Measurements from ENCODE around the gene ULK4. TPM values are rescaled to one million over a fixed set of nuclear protein-coding genes. Genes with fewer than 3 reads are reported as not detected.

ULK4 gene
- total RNA-seq, 1 experiment from 2014 or later = 14.3 TPM

DNA sequence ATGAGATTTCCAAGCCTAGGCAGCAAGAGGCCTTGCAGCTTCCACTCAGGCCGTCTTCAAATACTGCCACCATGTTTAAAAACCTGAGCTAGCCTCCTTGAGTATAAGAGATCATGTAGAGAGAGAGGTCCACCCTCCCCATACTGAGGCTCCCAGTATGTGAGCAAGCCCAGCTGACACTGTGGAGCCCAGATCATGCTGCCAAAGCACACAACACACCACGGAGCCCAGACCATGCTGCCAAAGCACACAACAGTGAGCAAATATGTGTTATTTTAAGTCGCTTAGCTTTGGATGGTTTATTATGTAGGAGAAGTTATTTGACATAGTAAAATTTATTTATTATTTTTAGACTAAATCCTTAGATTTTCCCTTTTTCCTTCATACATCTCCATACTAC lies 428.9 kb downstream of the ULK4 start:
- TF ChIP-seq SIN3A (IDR thresholded peaks at IDR 0.05; ENCODE audit: borderline replicate concordance, insufficient read depth, low read depth, low read length) (no peak), TCF7L2 (IDR thresholded peaks at IDR 0.05; ENCODE audit: low read depth, low read length) (no peak), POLR2AphosphoS5 (IDR thresholded peaks at IDR 0.05; ENCODE audit: low read depth, low read length) (no peak)
- TF ChIP-seq, protein P1, sequence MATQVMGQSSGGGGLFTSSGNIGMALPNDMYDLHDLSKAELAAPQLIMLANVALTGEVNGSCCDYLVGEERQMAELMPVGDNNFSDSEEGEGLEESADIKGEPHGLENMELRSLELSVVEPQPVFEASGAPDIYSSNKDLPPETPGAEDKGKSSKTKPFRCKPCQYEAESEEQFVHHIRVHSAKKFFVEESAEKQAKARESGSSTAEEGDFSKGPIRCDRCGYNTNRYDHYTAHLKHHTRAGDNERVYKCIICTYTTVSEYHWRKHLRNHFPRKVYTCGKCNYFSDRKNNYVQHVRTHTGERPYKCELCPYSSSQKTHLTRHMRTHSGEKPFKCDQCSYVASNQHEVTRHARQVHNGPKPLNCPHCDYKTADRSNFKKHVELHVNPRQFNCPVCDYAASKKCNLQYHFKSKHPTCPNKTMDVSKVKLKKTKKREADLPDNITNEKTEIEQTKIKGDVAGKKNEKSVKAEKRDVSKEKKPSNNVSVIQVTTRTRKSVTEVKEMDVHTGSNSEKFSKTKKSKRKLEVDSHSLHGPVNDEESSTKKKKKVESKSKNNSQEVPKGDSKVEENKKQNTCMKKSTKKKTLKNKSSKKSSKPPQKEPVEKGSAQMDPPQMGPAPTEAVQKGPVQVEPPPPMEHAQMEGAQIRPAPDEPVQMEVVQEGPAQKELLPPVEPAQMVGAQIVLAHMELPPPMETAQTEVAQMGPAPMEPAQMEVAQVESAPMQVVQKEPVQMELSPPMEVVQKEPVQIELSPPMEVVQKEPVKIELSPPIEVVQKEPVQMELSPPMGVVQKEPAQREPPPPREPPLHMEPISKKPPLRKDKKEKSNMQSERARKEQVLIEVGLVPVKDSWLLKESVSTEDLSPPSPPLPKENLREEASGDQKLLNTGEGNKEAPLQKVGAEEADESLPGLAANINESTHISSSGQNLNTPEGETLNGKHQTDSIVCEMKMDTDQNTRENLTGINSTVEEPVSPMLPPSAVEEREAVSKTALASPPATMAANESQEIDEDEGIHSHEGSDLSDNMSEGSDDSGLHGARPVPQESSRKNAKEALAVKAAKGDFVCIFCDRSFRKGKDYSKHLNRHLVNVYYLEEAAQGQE (IDR thresholded peaks at IDR 0.05; ENCODE audit: insufficient read depth in 1 of 2, low read depth in 2 of 2, low read length in 1 of 2) = no peak
- TF ChIP-seq, protein P2, sequence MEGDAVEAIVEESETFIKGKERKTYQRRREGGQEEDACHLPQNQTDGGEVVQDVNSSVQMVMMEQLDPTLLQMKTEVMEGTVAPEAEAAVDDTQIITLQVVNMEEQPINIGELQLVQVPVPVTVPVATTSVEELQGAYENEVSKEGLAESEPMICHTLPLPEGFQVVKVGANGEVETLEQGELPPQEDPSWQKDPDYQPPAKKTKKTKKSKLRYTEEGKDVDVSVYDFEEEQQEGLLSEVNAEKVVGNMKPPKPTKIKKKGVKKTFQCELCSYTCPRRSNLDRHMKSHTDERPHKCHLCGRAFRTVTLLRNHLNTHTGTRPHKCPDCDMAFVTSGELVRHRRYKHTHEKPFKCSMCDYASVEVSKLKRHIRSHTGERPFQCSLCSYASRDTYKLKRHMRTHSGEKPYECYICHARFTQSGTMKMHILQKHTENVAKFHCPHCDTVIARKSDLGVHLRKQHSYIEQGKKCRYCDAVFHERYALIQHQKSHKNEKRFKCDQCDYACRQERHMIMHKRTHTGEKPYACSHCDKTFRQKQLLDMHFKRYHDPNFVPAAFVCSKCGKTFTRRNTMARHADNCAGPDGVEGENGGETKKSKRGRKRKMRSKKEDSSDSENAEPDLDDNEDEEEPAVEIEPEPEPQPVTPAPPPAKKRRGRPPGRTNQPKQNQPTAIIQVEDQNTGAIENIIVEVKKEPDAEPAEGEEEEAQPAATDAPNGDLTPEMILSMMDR (IDR thresholded peaks at IDR 0.05) = no peak
- no peak for ATAC-seq
- intact Hi-C loops (cut with micrococcal nuclease; ENCODE audit: unreplicated experiment) (no loop called here), in situ Hi-C loops (cut with HindIII; ENCODE audit: low pct_unique_long_range_greater_than_20kb, low sequenced_read_pairs) (no loop called here)
- H3K9me3 ChIP-seq (ENCODE audit: control insufficient read depth, insufficient read depth, low read depth, low read length) = no peaks in the 10 kb centered on the region
- H3K27ac ChIP-seq (ENCODE audit: low read length) = no peak overlapping the region
- POLR2A ChIA-PET = no interaction called here
- H3K4me3 ChIP-seq (ENCODE audit: low read depth in 2 of 2, low read length in 2 of 2) = no peak overlapping the region
- H3K27me3 ChIP-seq (ENCODE audit: control insufficient read depth, insufficient read depth, low read length) = no peaks in the 10 kb centered on the region
- DNase-seq (ENCODE audit: low read depth, low spot score) = no peak
- H3K36me3 ChIP-seq (ENCODE audit: control insufficient read depth, insufficient read depth, low read length) = no peaks in the 10 kb centered on the region
- CTCF ChIA-PET = no interaction called here
- H3K4me1 ChIP-seq (ENCODE audit: control insufficient read depth, insufficient read depth, low read length) = no peaks in the 10 kb centered on the region
- BruUV-seq (replicated peaks) = no TSS peak

DNA sequence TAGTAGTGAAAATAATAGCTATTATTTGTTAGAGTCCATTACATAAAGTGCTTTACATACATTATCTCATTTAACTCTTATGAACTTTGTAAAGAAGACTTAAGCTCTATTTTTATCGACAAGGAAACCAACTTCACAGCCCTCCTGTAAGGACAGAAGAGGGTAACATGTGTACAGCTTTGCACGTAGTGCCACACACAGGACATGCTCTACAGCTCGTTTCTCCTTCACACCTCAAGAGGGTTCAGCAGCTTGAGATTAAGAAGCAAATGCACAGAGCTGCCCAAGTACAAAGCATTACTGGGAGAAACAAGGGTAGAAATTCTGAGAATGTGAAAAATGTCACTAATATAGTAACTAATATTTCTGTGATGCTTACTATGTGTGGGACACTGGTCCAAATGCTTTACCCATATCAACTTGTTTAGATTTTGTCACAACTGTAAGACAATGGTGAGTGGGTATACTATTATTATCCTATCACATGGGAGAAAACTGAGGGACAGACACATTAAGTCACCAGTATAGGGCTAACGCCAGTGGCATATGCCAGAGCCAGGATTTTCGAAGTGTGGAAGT lies 434.8 kb downstream of the ULK4 start:
- TF ChIP-seq, protein P2 (IDR thresholded peaks at IDR 0.05) = no peak
- TF ChIP-seq POLR2AphosphoS5 (IDR thresholded peaks at IDR 0.05; ENCODE audit: low read depth, low read length) (no peak), TCF7L2 (IDR thresholded peaks at IDR 0.05; ENCODE audit: low read depth, low read length) (no peak), SIN3A (IDR thresholded peaks at IDR 0.05; ENCODE audit: borderline replicate concordance, insufficient read depth, low read depth, low read length) (no peak)
- TF ChIP-seq, protein P1 (IDR thresholded peaks at IDR 0.05; ENCODE audit: insufficient read depth in 1 of 2, low read depth in 2 of 2, low read length in 1 of 2) = no peak
- intact Hi-C loops (cut with micrococcal nuclease; ENCODE audit: unreplicated experiment) = no loop called here
- DNase-seq (ENCODE audit: low read depth, low spot score) (no peak), ATAC-seq (no peak)
- Histone ChIP-seq H3K4me3 (ENCODE audit: low read depth in 2 of 2, low read length in 2 of 2) (no peak overlapping the region), H3K36me3 (ENCODE audit: control insufficient read depth, insufficient read depth, low read length) (no peaks in the 10 kb centered on the region), H3K4me1 (ENCODE audit: control insufficient read depth, insufficient read depth, low read length) (no peaks in the 10 kb centered on the region), H3K27me3 (ENCODE audit: control insufficient read depth, insufficient read depth, low read length) (no peaks in the 10 kb centered on the region), H3K27ac (ENCODE audit: low read length) (no peak overlapping the region), H3K9me3 (ENCODE audit: control insufficient read depth, insufficient read depth, low read depth, low read length) (no peaks in the 10 kb centered on the region)
- ChIA-PET POLR2A (no interaction called here), CTCF (no interaction called here)
- in situ Hi-C loops (cut with HindIII; ENCODE audit: low pct_unique_long_range_greater_than_20kb, low sequenced_read_pairs) = no loop called here
- BruUV-seq (replicated peaks) = no TSS peak
